ENCODE data around the gene TDRD12. TPM values are rescaled to one million over a fixed set of nuclear protein-coding genes. Genes with fewer than 3 reads are reported as not detected.

The TDRD12 gene
- polyA plus RNA-seq, 3 donors = 0.05 TPM; not detected in 2

DNA sequence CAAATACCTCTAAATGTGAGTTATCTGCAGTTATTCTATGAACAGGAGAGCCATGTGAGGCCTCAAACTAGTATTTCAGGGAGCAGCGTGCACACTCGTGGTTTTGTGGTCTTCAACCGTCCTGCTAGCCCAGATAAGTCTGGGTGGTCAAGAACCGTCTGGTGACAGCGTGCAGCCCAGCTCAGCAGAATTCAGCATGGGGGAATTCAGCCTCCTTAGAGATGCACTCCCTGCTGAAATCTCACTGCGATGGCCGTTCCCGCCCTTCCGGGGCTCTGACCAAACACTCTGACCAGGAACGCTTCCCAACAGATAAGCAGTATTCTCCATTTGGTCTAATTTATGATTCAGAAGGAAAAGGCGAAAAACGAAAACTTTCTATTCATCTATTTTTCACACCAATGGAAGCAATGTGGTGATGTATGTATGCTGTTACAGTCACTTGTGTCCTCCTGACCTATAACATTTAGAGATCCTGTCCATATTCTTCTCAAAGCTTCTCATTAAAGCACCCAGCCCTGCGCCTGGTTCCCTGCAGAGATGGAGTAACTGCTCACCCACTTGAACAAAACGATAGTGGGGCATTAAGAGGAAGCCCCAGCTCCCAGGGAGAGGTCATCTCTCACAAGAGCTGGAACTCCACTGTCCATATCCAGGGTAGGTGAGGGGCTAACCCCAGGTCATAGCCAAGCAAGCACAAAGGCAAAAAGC, 47.5 kb upstream of the TDRD12 start:
- Histone ChIP-seq H3K4me3 (replicated peaks in 1 of 3; ENCODE audit: low read depth in 2 of 3, low read length in 3 of 3) (no peak overlapping the region), H3K36me3 (replicated peaks in 1 of 2; ENCODE audit: control insufficient read depth in 1 of 2, insufficient read depth in 2 of 2, low read length in 2 of 2) (peaks cover 0 to 2% of the 10 kb centered on the region in 2 donors), H3K27ac (ENCODE audit: low read depth in 1 of 2, low read length in 2 of 2) (no peak overlapping the region), H3K9ac (ENCODE audit: insufficient read depth, low read length, poor library complexity, severe bottlenecking) (peak overlapping the region; percentile 10), H3K9me3 (replicated peaks in 1 of 2; ENCODE audit: control insufficient read depth in 1 of 2, insufficient read depth in 1 of 2, low read length in 2 of 2) (peaks cover 0 to 4% of the 10 kb centered on the region in 2 donors), H3K4me1 (ENCODE audit: control insufficient read depth in 1 of 2, insufficient read depth in 2 of 2, low read length in 2 of 2) (peaks cover 44 to 51% of the 10 kb centered on the region in 2 donors), H3K4me2 (replicated peaks; ENCODE audit: extremely low read depth, low read length, poor library complexity, severe bottlenecking) (peak overlapping the region; percentile 5), H2AFZ (ENCODE audit: insufficient read depth, low read depth, low read length, poor library complexity, severe bottlenecking) (no peak overlapping the region), H3K27me3 (ENCODE audit: control insufficient read depth in 2 of 2, insufficient read depth in 2 of 2, low read length in 2 of 2) (peaks cover 5 to 12% of the 10 kb centered on the region in 2 donors), H3K79me2 (ENCODE audit: insufficient read depth, low read length) (peaks cover 77% of the 10 kb centered on the region), H4K20me1 (ENCODE audit: insufficient read depth, low read length) (peaks cover 71% of the 10 kb centered on the region)
- Mint-ChIP-seq H3K9me3 (peaks cover 0 to 7% (median 0%) of the 10 kb centered on the region in 7 donors), H3K36me3 (peaks cover 14 to 18% of the 10 kb centered on the region in 2 donors), H3K27ac (no peak overlapping the region), H3K27me3 (ENCODE audit: low read depth in 3 of 3) (peaks cover 10 to 20% (median 13%) of the 10 kb centered on the region in 3 donors), H3K4me3 (peak overlapping the region in 1 of 2 donors; percentile 32), H3K4me1 (peaks cover 47% of the 10 kb centered on the region)
- intact Hi-C loops (cut with micrococcal nuclease) = loop anchor here (10.0 kb wide), 1 partner anchor 267 kb away; the partner anchor contains the start of gene DPY19L3 (in 2 of the 2)
- TF ChIP-seq, protein P1, sequence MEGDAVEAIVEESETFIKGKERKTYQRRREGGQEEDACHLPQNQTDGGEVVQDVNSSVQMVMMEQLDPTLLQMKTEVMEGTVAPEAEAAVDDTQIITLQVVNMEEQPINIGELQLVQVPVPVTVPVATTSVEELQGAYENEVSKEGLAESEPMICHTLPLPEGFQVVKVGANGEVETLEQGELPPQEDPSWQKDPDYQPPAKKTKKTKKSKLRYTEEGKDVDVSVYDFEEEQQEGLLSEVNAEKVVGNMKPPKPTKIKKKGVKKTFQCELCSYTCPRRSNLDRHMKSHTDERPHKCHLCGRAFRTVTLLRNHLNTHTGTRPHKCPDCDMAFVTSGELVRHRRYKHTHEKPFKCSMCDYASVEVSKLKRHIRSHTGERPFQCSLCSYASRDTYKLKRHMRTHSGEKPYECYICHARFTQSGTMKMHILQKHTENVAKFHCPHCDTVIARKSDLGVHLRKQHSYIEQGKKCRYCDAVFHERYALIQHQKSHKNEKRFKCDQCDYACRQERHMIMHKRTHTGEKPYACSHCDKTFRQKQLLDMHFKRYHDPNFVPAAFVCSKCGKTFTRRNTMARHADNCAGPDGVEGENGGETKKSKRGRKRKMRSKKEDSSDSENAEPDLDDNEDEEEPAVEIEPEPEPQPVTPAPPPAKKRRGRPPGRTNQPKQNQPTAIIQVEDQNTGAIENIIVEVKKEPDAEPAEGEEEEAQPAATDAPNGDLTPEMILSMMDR (IDR thresholded peaks at IDR 0.05) = no peak
- WGBS (ENCODE audit: insufficient coverage) = 3% methylated on average over 10 of the region's 14 CpGs
- peak in 1 of 3 donors; percentile 7 for DNase-seq

DNA sequence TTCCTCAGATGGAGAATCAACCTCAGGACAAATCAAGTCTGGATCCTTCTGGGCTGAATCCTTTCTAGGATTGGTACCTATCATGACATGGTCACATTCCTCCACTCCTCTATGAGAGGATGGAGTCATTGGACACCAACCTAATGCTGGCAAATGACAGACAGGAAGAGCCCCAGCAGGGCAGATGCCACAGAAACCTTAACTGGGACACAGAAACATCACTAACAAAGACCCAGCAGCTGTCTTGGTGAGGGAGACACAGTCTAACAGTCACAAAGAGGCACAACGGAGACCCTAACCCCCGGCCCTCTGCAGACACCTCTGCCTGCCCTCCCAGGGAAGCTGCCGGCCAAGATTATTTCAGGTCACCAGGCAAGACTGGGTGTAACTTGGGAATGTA, 46.7 kb upstream of the TDRD12 start:
- Histone ChIP-seq H2AFZ (ENCODE audit: insufficient read depth, low read depth, low read length, poor library complexity, severe bottlenecking) (no peak overlapping the region), H3K27me3 (ENCODE audit: control insufficient read depth in 2 of 2, insufficient read depth in 2 of 2, low read length in 2 of 2) (peaks cover 13 to 20% of the 10 kb centered on the region in 2 donors), H3K4me2 (replicated peaks; ENCODE audit: extremely low read depth, low read length, poor library complexity, severe bottlenecking) (no peak overlapping the region), H3K9me3 (replicated peaks in 1 of 2; ENCODE audit: control insufficient read depth in 1 of 2, insufficient read depth in 1 of 2, low read length in 2 of 2) (peaks cover 0 to 6% of the 10 kb centered on the region in 2 donors), H3K79me2 (ENCODE audit: insufficient read depth, low read length) (peaks cover 69% of the 10 kb centered on the region), H3K4me1 (ENCODE audit: control insufficient read depth in 1 of 2, insufficient read depth in 2 of 2, low read length in 2 of 2) (peaks cover 44 to 53% of the 10 kb centered on the region in 2 donors), H4K20me1 (ENCODE audit: insufficient read depth, low read length) (peaks cover 65% of the 10 kb centered on the region), H3K27ac (ENCODE audit: low read depth in 1 of 2, low read length in 2 of 2) (no peak overlapping the region), H3K36me3 (replicated peaks in 1 of 2; ENCODE audit: control insufficient read depth in 1 of 2, insufficient read depth in 2 of 2, low read length in 2 of 2) (no peaks in the 10 kb centered on the region), H3K4me3 (replicated peaks in 1 of 3; ENCODE audit: low read depth in 2 of 3, low read length in 3 of 3) (no peak overlapping the region), H3K9ac (ENCODE audit: insufficient read depth, low read length, poor library complexity, severe bottlenecking) (no peak overlapping the region)
- peaks cover 0 to 9% (median 0%) of the 10 kb centered on the region in 7 donors for H3K9me3 Mint-ChIP-seq
- H3K4me1 Mint-ChIP-seq = peaks cover 53% of the 10 kb centered on the region
- TF ChIP-seq, protein P1 (IDR thresholded peaks at IDR 0.05) = no peak
- WGBS (ENCODE audit: insufficient coverage) = 20% methylated on average over 2 of the region's 3 CpGs
- peak overlapping the region in 1 of 2 donors; percentile 31 for H3K4me3 Mint-ChIP-seq
- H3K27ac Mint-ChIP-seq = no peak overlapping the region
- no peak for DNase-seq
- peaks cover 18 to 28% (median 21%) of the 10 kb centered on the region in 3 donors for H3K27me3 Mint-ChIP-seq (ENCODE audit: low read depth in 3 of 3)
- intact Hi-C loops (cut with micrococcal nuclease) = loop anchor here (10.0 kb wide), 1 partner anchor 268 kb away; the partner anchor contains the start of gene DPY19L3 (in 2 of the 2)
- peaks cover 14 to 18% of the 10 kb centered on the region in 2 donors for H3K36me3 Mint-ChIP-seq
